GM19043 (cell line): Measurements from ENCODE around the gene MOB1A.

ENCODE experiments used
- ATAC-seq: cut with Tn5 transposase; IDR thresholded peaks from one replicate; pipeline ENCODE4 v1.9.1; 2021; ENCODE audit warnings: low read depth; ENCODE audit not compliant: unreplicated experiment

Gene MOB1A

DNA sequence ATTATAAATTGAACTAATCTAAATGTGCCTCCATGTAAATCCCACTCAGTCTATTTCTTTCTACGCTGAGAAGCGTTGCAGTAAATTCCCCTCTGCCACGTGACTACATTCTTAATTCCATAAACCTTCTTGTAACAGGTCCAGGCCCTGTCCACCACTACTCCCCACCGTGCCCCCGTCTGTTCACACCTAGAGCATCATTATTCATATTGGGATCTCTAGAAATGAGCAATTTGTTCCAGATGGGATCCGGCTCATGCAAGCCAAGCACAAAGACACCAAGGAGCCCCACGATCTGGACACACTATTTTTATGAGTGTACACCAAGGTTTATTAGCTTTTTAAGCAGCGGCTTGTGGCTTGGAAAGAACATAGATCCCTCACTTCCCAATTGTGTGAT, 69.1 kb downstream of the MOB1A start:
- ATAC-seq: no peak

DNA sequence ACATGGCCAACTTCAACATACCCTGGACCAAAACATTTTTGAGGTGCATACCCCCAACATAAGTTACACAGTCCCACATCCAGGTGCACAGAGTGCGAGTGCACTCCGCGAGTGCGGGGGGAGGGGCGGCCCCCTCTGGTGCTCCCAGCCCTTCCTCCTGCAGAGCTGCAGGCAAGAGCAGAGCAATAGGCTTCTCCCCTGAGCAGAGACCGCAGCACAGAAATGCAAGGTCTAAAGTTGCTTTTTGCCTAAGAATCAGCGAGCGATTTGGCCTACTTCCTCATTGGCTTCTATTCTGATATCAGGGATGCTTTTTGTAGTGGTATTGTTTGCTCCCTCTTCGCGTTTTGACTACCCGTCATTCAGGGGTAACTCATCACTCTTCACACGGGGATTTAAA, 71.6 kb downstream of the MOB1A start:
- ATAC-seq: no peak

DNA sequence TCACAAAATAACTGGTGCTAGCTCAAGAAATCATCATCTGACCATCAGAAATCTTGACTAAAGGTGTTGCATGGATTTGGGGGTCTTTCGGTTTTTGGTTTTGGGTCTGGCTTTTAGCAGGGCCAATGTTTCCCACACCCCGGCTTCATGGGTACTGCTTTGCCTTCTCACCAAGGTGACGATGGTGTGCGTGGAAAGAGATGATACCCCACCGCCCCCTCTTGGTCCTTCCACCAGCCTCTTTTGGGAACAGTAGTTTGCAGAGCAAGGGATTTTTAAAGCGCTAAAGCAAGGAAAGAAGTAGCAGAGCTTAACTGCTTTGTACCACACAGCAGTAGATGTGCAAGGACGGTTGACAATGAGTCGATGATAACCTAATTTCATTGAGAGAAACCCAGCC, 73.3 kb downstream of the MOB1A start:
- no peak for ATAC-seq

DNA sequence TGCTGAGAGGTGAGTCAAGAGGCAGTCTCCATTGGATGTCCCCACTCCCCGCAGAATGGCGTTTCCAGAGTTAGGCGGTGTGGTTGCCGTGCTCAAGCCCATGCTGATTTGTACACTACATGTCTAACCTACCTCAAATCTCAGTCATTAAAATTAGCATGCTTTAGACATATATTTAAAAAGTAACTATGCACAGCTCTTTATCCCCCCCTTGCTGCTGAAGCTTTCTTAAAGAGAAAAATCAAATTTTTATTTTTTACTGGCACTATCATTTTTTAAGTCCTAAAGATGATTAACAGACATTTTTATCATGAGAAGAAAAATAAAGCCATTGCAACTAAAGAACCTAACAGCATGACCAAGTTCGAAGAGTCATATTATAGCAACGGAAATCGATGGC, 73.8 kb downstream of the MOB1A start:
- no peak for ATAC-seq

DNA sequence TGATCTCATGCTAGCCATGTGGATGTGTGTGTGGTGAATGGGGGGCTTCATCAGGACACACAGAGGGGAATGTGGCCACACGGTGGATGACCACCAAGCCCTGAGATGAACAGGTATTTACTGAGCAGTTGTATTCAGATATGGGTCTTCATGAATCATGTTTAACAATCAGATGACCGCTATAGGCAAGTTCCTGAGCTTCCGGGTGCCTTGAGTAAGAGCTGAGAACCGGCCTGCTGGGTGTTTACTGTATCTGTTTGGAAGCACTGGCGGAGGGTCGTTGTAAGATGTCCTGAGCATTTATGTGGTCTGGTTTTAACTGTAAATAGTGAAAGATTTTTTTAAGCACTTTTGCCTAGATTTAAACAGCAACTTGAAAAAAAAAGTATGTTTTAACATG, 74.9 kb downstream of the MOB1A start:
- no peak for ATAC-seq
